ENCODE results near the gene NFKBIL1. TPM values are rescaled to one million over a fixed set of nuclear protein-coding genes. Genes with fewer than 3 reads are reported as not detected.

The NFKBIL1 gene
- total RNA-seq, 1 experiment from 2014 or later, result 19.5 TPM

DNA sequence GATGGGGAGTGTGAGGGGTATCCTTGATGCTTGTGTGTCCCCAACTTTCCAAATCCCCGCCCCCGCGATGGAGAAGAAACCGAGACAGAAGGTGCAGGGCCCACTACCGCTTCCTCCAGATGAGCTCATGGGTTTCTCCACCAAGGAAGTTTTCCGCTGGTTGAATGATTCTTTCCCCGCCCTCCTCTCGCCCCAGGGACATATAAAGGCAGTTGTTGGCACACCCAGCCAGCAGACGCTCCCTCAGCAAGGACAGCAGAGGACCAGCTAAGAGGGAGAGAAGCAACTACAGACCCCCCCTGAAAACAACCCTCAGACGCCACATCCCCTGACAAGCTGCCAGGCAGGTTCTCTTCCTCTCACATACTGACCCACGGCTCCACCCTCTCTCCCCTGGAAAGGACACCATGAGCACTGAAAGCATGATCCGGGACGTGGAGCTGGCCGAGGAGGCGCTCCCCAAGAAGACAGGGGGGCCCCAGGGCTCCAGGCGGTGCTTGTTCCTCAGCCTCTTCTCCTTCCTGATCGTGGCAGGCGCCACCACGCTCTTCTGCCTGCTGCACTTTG, 28.0 kb downstream of the NFKBIL1 start, which contains the start of gene TNF (continued):
- TF ChIP-seq, protein P1, sequence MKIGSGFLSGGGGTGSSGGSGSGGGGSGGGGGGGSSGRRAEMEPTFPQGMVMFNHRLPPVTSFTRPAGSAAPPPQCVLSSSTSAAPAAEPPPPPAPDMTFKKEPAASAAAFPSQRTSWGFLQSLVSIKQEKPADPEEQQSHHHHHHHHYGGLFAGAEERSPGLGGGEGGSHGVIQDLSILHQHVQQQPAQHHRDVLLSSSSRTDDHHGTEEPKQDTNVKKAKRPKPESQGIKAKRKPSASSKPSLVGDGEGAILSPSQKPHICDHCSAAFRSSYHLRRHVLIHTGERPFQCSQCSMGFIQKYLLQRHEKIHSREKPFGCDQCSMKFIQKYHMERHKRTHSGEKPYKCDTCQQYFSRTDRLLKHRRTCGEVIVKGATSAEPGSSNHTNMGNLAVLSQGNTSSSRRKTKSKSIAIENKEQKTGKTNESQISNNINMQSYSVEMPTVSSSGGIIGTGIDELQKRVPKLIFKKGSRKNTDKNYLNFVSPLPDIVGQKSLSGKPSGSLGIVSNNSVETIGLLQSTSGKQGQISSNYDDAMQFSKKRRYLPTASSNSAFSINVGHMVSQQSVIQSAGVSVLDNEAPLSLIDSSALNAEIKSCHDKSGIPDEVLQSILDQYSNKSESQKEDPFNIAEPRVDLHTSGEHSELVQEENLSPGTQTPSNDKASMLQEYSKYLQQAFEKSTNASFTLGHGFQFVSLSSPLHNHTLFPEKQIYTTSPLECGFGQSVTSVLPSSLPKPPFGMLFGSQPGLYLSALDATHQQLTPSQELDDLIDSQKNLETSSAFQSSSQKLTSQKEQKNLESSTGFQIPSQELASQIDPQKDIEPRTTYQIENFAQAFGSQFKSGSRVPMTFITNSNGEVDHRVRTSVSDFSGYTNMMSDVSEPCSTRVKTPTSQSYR (CRISPR knock-in tag; IDR thresholded peaks at IDR 0.05), result no peak
- no peak for TF ChIP-seq ZNF396 (CRISPR knock-in tag; IDR thresholded peaks at IDR 0.05; ENCODE audit: borderline replicate concordance)
- TF ChIP-seq, protein P2, sequence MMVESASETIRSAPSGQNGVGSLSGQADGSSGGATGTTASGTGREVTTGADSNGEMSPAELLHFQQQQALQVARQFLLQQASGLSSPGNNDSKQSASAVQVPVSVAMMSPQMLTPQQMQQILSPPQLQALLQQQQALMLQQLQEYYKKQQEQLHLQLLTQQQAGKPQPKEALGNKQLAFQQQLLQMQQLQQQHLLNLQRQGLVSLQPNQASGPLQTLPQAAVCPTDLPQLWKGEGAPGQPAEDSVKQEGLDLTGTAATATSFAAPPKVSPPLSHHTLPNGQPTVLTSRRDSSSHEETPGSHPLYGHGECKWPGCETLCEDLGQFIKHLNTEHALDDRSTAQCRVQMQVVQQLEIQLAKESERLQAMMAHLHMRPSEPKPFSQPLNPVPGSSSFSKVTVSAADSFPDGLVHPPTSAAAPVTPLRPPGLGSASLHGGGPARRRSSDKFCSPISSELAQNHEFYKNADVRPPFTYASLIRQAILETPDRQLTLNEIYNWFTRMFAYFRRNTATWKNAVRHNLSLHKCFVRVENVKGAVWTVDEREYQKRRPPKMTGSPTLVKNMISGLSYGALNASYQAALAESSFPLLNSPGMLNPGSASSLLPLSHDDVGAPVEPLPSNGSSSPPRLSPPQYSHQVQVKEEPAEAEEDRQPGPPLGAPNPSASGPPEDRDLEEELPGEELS (CRISPR knock-in tag; IDR thresholded peaks at IDR 0.05), result no peak
- TF ChIP-seq, protein P3, sequence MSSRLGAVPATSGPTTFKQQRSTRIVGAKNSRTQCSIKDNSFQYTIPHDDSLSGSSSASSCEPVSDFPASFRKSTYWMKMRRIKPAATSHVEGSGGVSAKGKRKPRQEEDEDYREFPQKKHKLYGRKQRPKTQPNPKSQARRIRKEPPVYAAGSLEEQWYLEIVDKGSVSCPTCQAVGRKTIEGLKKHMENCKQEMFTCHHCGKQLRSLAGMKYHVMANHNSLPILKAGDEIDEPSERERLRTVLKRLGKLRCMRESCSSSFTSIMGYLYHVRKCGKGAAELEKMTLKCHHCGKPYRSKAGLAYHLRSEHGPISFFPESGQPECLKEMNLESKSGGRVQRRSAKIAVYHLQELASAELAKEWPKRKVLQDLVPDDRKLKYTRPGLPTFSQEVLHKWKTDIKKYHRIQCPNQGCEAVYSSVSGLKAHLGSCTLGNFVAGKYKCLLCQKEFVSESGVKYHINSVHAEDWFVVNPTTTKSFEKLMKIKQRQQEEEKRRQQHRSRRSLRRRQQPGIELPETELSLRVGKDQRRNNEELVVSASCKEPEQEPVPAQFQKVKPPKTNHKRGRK (CRISPR knock-in tag; IDR thresholded peaks at IDR 0.05; ENCODE audit: borderline replicate concordance), result no peak
- TF ChIP-seq HMGA2 (CRISPR knock-in tag; IDR thresholded peaks at IDR 0.05), result no peak
- TF ChIP-seq FOXP1 (CRISPR knock-in tag; IDR thresholded peaks at IDR 0.05; ENCODE audit: borderline replicate concordance), result no peak
- no peak for TF ChIP-seq ETV6 (CRISPR knock-in tag; IDR thresholded peaks at IDR 0.05)
- TF ChIP-seq, protein P4, sequence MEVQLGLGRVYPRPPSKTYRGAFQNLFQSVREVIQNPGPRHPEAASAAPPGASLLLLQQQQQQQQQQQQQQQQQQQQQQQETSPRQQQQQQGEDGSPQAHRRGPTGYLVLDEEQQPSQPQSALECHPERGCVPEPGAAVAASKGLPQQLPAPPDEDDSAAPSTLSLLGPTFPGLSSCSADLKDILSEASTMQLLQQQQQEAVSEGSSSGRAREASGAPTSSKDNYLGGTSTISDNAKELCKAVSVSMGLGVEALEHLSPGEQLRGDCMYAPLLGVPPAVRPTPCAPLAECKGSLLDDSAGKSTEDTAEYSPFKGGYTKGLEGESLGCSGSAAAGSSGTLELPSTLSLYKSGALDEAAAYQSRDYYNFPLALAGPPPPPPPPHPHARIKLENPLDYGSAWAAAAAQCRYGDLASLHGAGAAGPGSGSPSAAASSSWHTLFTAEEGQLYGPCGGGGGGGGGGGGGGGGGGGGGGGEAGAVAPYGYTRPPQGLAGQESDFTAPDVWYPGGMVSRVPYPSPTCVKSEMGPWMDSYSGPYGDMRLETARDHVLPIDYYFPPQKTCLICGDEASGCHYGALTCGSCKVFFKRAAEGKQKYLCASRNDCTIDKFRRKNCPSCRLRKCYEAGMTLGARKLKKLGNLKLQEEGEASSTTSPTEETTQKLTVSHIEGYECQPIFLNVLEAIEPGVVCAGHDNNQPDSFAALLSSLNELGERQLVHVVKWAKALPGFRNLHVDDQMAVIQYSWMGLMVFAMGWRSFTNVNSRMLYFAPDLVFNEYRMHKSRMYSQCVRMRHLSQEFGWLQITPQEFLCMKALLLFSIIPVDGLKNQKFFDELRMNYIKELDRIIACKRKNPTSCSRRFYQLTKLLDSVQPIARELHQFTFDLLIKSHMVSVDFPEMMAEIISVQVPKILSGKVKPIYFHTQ (CRISPR knock-in tag; IDR thresholded peaks at IDR 0.05), result no peak
- TF ChIP-seq FOXK1 (CRISPR knock-in tag; IDR thresholded peaks at IDR 0.05), result no peak

DNA sequence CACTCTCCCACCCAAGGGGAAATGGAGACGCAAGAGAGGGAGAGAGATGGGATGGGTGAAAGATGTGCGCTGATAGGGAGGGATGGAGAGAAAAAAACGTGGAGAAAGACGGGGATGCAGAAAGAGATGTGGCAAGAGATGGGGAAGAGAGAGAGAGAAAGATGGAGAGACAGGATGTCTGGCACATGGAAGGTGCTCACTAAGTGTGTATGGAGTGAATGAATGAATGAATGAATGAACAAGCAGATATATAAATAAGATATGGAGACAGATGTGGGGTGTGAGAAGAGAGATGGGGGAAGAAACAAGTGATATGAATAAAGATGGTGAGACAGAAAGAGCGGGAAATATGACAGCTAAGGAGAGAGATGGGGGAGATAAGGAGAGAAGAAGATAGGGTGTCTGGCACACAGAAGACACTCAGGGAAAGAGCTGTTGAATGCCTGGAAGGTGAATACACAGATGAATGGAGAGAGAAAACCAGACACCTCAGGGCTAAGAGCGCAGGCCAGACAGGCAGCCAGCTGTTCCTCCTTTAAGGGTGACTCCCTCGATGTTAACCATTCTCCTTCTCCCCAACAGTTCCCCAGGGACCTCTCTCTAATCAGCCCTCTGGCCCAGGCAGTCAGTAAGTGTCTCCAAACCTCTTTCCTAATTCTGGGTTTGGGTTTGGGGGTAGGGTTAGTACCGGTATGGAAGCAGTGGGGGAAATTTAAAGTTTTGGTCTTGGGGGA, 28.7 kb downstream of the NFKBIL1 start:
- no peak overlapping the region for H3K27ac Mint-ChIP-seq
- CTCF ChIA-PET, result interaction anchor here (0.7 to 15.1 kb wide), 8 partner anchors 9 to 134 kb away, joined by 4 to 293 read pairs (median 8); partner anchors contain the start of genes ATP6V1G2, LST1, NCR3 and NFKBIL1
- TF ChIP-seq JAZF1 (CRISPR knock-in tag; IDR thresholded peaks at IDR 0.05) (no peak), ZNF263 (CRISPR knock-in tag; IDR thresholded peaks at IDR 0.05; ENCODE audit: low read depth) (no peak), FOXP1 (CRISPR knock-in tag; IDR thresholded peaks at IDR 0.05; ENCODE audit: borderline replicate concordance) (no peak), NFE2L1 (CRISPR knock-in tag; IDR thresholded peaks at IDR 0.05) (no peak), GTF2I (CRISPR knock-in tag; conservative IDR thresholded peaks at IDR 0.05) (no peak), TCF7 (CRISPR knock-in tag; IDR thresholded peaks at IDR 0.05; ENCODE audit: low read depth) (no peak), ZNF121 (CRISPR knock-in tag; IDR thresholded peaks at IDR 0.05) (no peak)
- TF ChIP-seq, protein P5, sequence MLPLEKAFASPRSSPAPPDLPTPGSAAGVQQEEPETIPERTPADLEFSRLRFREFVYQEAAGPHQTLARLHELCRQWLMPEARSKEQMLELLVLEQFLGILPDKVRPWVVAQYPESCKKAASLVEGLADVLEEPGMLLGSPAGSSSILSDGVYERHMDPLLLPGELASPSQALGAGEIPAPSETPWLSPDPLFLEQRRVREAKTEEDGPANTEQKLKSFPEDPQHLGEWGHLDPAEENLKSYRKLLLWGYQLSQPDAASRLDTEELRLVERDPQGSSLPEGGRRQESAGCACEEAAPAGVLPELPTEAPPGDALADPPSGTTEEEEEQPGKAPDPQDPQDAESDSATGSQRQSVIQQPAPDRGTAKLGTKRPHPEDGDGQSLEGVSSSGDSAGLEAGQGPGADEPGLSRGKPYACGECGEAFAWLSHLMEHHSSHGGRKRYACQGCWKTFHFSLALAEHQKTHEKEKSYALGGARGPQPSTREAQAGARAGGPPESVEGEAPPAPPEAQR (CRISPR knock-in tag; IDR thresholded peaks at IDR 0.05), result no peak
- TF ChIP-seq, protein P6, sequence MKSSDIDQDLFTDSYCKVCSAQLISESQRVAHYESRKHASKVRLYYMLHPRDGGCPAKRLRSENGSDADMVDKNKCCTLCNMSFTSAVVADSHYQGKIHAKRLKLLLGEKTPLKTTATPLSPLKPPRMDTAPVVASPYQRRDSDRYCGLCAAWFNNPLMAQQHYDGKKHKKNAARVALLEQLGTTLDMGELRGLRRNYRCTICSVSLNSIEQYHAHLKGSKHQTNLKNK (CRISPR knock-in tag; IDR thresholded peaks at IDR 0.05), result no peak
- TF ChIP-seq, protein P1 (CRISPR knock-in tag; IDR thresholded peaks at IDR 0.05), result no peak

More for the DNA sequence above, 28.7 kb downstream of the NFKBIL1 start:
- Mint-ChIP-seq H3K9me3 (no peaks in the 10 kb centered on the region), H3K4me1 (peaks cover 33% of the 10 kb centered on the region), H3K4me3 (no peak overlapping the region), H3K27me3 (ENCODE audit: low read depth) (peaks cover 46% of the 10 kb centered on the region), H3K36me3 (no peaks in the 10 kb centered on the region)
- no peak for ATAC-seq
- POLR2A ChIA-PET, result interaction anchor here (1.1 kb wide), 1 partner anchor 30 kb away, joined by 3 read pairs; the partner anchor contains the start of gene ATP6V1G2
- no peak for DNase-seq (ENCODE audit: low spot score)
